Testis (tissue), 2 donors: ENCODE measurements around the gene RHOF.

Experiments used
- POLR2A ChIP-seq: fragments of 450-650 bp; IDR thresholded peaks from one replicate; pipeline ENCODE4 v1.6.1; 2017; ENCODE audit warnings: antibody characterized with exemption, mild to moderate bottlenecking, moderate library complexity
- TF ChIP-seq, protein P1 (sequence below), 3 experiments: fragments of 450-650 bp in 2 of 3; fragments of 200-600 bp in 1 of 3; sonication (generic) in 1 of 3; IDR thresholded peaks; one replicate each; pipeline ENCODE4 v1.5.1; 2016 to 2019; ENCODE audit warnings: antibody characterized with exemption in 3 of 3, mild to moderate bottlenecking in 2 of 3, moderate library complexity in 1 of 3

DNA sequence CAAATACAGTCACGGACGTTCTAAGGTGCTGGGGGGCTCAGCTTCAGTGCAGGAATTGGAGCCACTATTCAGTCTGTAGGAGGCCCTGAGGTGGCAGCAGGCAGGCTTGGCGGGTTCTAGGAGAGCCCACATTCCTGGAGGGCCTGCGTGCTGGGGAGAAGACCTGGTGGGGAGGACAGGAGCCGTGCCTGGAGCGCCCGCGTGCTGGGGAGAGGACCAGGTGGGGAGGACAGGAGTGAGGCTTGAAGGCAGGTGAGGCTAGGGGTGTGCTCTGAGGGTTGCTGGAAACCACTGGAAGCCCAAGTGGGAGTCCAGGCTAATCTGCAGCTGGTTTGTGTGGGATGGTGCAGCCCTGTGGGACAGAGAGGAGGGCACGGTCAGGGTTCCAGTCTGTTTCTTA is 23.1 kb downstream of the RHOF start:
- no peak for TF ChIP-seq POLR2A
- TF ChIP-seq, protein P1, sequence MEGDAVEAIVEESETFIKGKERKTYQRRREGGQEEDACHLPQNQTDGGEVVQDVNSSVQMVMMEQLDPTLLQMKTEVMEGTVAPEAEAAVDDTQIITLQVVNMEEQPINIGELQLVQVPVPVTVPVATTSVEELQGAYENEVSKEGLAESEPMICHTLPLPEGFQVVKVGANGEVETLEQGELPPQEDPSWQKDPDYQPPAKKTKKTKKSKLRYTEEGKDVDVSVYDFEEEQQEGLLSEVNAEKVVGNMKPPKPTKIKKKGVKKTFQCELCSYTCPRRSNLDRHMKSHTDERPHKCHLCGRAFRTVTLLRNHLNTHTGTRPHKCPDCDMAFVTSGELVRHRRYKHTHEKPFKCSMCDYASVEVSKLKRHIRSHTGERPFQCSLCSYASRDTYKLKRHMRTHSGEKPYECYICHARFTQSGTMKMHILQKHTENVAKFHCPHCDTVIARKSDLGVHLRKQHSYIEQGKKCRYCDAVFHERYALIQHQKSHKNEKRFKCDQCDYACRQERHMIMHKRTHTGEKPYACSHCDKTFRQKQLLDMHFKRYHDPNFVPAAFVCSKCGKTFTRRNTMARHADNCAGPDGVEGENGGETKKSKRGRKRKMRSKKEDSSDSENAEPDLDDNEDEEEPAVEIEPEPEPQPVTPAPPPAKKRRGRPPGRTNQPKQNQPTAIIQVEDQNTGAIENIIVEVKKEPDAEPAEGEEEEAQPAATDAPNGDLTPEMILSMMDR (IDR thresholded peaks at IDR 0.05) = no peak
